HepG2 (cell line): ENCODE results near the gene THBD. TPM values are rescaled to one million over a fixed set of nuclear protein-coding genes. Genes with fewer than 3 reads are reported as not detected.

Experiments
- ATAC-seq: fragments of 200-7000 bp; cut with Tn5 transposase; 3 replicates; pipeline ENCODE4 v1.9.1; 2020; ENCODE audit warnings: mild to moderate bottlenecking, moderate library complexity
- BruUV-seq: library from RNA; stranded (reverse); fragments of 400-500 nt; replicated peaks from 2 replicates; lab custom pipeline; 2021; lab: Mats Ljungman, UMichigan
- CTCF ChIA-PET: fragments of 300-600 bp; formaldehyde crosslinking; extraction: SDS; loops from one replicate; lab custom pipeline; 2021; ENCODE audit warnings: low total read pairs, inconsistent platforms, low intra/inter-chr PET ratio; lab: Yijun Ruan, JAX
- POLR2A ChIA-PET: fragments of 350-600 bp; sonication (Branson Sonifier 250); formaldehyde crosslinking; loops from one replicate; lab custom pipeline; 2020; ENCODE audit warnings: antibody characterized with exemption, inconsistent platforms; lab: Yijun Ruan, JAX
- DNase-seq: peaks from one replicate; pipeline ENCODE4 v3.0.0-alpha.2; 2015; ENCODE audit warnings: low spot score
- FAIRE-seq: peaks from 3 replicates; lab custom pipeline; 2011; peaks lifted over from hg19 to GRCh38; lab: Jason Lieb, UNC
- H2AFZ ChIP-seq: one replicate; pipeline ENCODE4 v1.6.1; 2011; ENCODE audit warnings: low read length, inconsistent platforms
- H3K27ac ChIP-seq: fragments of 300-600 bp; 3 replicates; pipeline ENCODE4 v1.8.0; 2011; ENCODE audit warnings: mixed run types, mild to moderate bottlenecking, mixed read lengths, low read length, inconsistent platforms; ENCODE audit not compliant: insufficient read depth; ENCODE audit errors: extremely low read length
- H3K27me3 ChIP-seq, 2 experiments: fragments of 200-600 bp in 1 of 2; 2 replicates in 1 of 2; 3 replicates in 1 of 2; pipeline versions ENCODE4 v1.6.0 to v1.8.0; 2011; ENCODE audit warnings: low read length in 2 of 2, mild to moderate bottlenecking in 2 of 2, moderate library complexity in 2 of 2, inconsistent platforms in 1 of 2; ENCODE audit not compliant: insufficient read depth in 2 of 2, control insufficient read depth in 1 of 2
- H3K36me3 ChIP-seq, 2 experiments: fragments of 200-600 bp in 1 of 2; replicated peaks in 1 of 2; 2 replicates in 1 of 2; 3 replicates in 1 of 2; pipeline versions ENCODE4 v1.5.1 to v1.8.0; 2011; ENCODE audit warnings: low read length in 2 of 2, inconsistent platforms in 1 of 2; ENCODE audit not compliant: insufficient read depth in 2 of 2, control insufficient read depth in 1 of 2
- H3K4me1 ChIP-seq: 2 replicates; pipeline ENCODE4 v1.5.1; 2012; ENCODE audit warnings: low read length, inconsistent platforms; ENCODE audit not compliant: insufficient read depth
- H3K4me2 ChIP-seq: 2 replicates; pipeline ENCODE4 v1.6.0; 2011; ENCODE audit warnings: low read depth, low read length, inconsistent platforms
- H3K4me3 ChIP-seq, 3 experiments: fragments of 200-600 bp in 1 of 3; sonication (generic), shearing (Covaris generic) in 1 of 3; replicated peaks in 1 of 3; 2 replicates each; pipeline ENCODE4 v1.5.1; 2011 to 2016; ENCODE audit warnings: low read length in 3 of 3, inconsistent platforms in 2 of 3, low read depth in 2 of 3, mild to moderate bottlenecking in 2 of 3, control low read depth in 1 of 3, mixed read lengths in 1 of 3; ENCODE audit not compliant: insufficient read depth in 1 of 3
- H3K79me2 ChIP-seq: one replicate; pipeline ENCODE4 v1.6.1; 2011; ENCODE audit warnings: low read length, inconsistent platforms; ENCODE audit not compliant: insufficient read depth
- H3K9ac ChIP-seq: 2 replicates; pipeline ENCODE4 v1.6.0; 2011; ENCODE audit warnings: mild to moderate bottlenecking, low read depth, low read length, inconsistent platforms; ENCODE audit not compliant: insufficient read depth
- H3K9me3 ChIP-seq: 2 replicates; pipeline ENCODE4 v1.5.1; 2012; ENCODE audit warnings: mild to moderate bottlenecking, low read length
- H4K20me1 ChIP-seq: 2 replicates; pipeline ENCODE4 v1.6.0; 2011; ENCODE audit warnings: inconsistent platforms, mild to moderate bottlenecking, low read length, moderate library complexity; ENCODE audit not compliant: insufficient read depth
- GTF3A ChIP-seq: sonication (generic); formaldehyde crosslinking; conservative IDR thresholded peaks from 2 replicates; pipeline ENCODE4 v1.4.0; 2020; ENCODE audit warnings: mild to moderate bottlenecking, missing genetic modification reagents
- NR1H2 ChIP-seq: sonication (generic); formaldehyde crosslinking; IDR thresholded peaks from 2 replicates; pipeline ENCODE4 v1.8.1; 2022; ENCODE audit warnings: low read depth, missing genetic modification reagents, borderline replicate concordance
- RBM39 ChIP-seq: fragments of 200-400 bp; formaldehyde crosslinking; IDR thresholded peaks from one replicate; pipeline ENCODE4 v1.6.1; 2018; ENCODE audit warnings: antibody characterized with exemption, mild to moderate bottlenecking, low read depth, low read length; ENCODE audit not compliant: poor library complexity, severe bottlenecking
- RNF2 ChIP-seq: fragments of 450-650 bp; conservative IDR thresholded peaks from 2 replicates; pipeline ENCODE4 v1.6.1; 2016; ENCODE audit warnings: low read depth
- SCMH1 ChIP-seq: sonication (generic); formaldehyde crosslinking; IDR thresholded peaks from 2 replicates; pipeline ENCODE4 v1.9.0; 2021; ENCODE audit warnings: missing genetic modification reagents, mild to moderate bottlenecking, borderline replicate concordance
- ZBTB3 ChIP-seq: sonication (generic); formaldehyde crosslinking; IDR thresholded peaks from 2 replicates; pipeline ENCODE4 v1.4.0; 2020; ENCODE audit warnings: low read depth, mild to moderate bottlenecking, moderate library complexity, missing genetic modification reagents, borderline replicate concordance
- ZIK1 ChIP-seq: sonication (generic); formaldehyde crosslinking; IDR thresholded peaks from 2 replicates; pipeline ENCODE4 v1.5.0; 2020; ENCODE audit warnings: mild to moderate bottlenecking, low read depth, missing genetic modification reagents, borderline replicate concordance
- ZNF20 ChIP-seq: sonication (generic); formaldehyde crosslinking; IDR thresholded peaks from 2 replicates; pipeline ENCODE4 v1.4.0; 2020; ENCODE audit warnings: mild to moderate bottlenecking, moderate library complexity, missing genetic modification reagents
- ZNF230 ChIP-seq: sonication (generic); formaldehyde crosslinking; IDR thresholded peaks from 2 replicates; pipeline ENCODE4 v1.4.0; 2020; ENCODE audit warnings: mild to moderate bottlenecking, missing genetic modification reagents
- ZNF382 ChIP-seq: sonication (generic); formaldehyde crosslinking; IDR thresholded peaks from 2 replicates; pipeline ENCODE4 v1.5.0; 2020; ENCODE audit warnings: missing genetic modification reagents, mild to moderate bottlenecking, borderline replicate concordance
- ZNF468 ChIP-seq: sonication (generic); formaldehyde crosslinking; IDR thresholded peaks from 2 replicates; pipeline ENCODE4 v1.8.0; 2022; ENCODE audit warnings: mild to moderate bottlenecking, moderate library complexity, missing genetic modification reagents
- ZNF557 ChIP-seq: sonication (generic); formaldehyde crosslinking; IDR thresholded peaks from 2 replicates; pipeline ENCODE4 v1.4.0; 2020; ENCODE audit warnings: missing genetic modification reagents
- ZNF777 ChIP-seq: sonication (generic); formaldehyde crosslinking; IDR thresholded peaks from 2 replicates; pipeline ENCODE4 v1.4.0; 2020; ENCODE audit warnings: missing genetic modification reagents
- ZSCAN30 ChIP-seq: sonication (generic); formaldehyde crosslinking; IDR thresholded peaks from 2 replicates; pipeline ENCODE4 v1.5.0; 2020; ENCODE audit warnings: mild to moderate bottlenecking, missing genetic modification reagents
- WGBS: methylation state at CpG from one replicate; pipeline ENCODE4 v1.1.6; 2017; ENCODE audit warnings: low lambda C conversion rate; 5-methylcytosine and 5-hydroxymethylcytosine counted together
- in situ Hi-C: cut with HindIII; loops from 2 replicates; pipeline ENCODE4 v1.10.0; 2017; ENCODE audit warnings: low pct_unique_long_range_greater_than_20kb; ENCODE audit not compliant: extremely low pct_ligation_motif_present
- intact Hi-C: fragments of 100-400 bp; cut with micrococcal nuclease; formaldehyde crosslinking; loops from one replicate; pipeline ENCODE4 v1.10.0; 2022; ENCODE audit not compliant: unreplicated experiment
- polyA plus RNA-seq, 8 experiments: library from polyadenylated mRNA; depleted of rRNA in 3 of 8; stranded (reverse) in 7 of 8; unstranded in 1 of 8; fragments of >200 nt; fragmentation: Illumina TruSeq in 4 of 8; extraction: Trizol in 4 of 8; gene quantifications; 2 replicates each; pipeline versions ENCODE4 v1.2.1 to v1.2.3, GENCODE V29; 2011 to 2016; ENCODE audit warnings: low read depth in 4 of 8, missing spikeins in 1 of 8, mixed read lengths in 1 of 8; ENCODE audit not compliant: insufficient read depth in 1 of 8
- total RNA-seq, 5 experiments: library from RNA; depleted of rRNA; stranded (reverse); fragments of >200 nt; fragmentation: Illumina TruSeq; extraction: Trizol; gene quantifications; 2 replicates each; pipeline ENCODE4 v1.2.3, GENCODE V29; 2016; ENCODE audit warnings: low read depth in 1 of 5
- TF ChIP-seq, protein P1 (sequence below): sonication (generic); formaldehyde crosslinking; IDR thresholded peaks from 2 replicates; pipeline ENCODE4 v1.4.0; 2020; ENCODE audit warnings: missing genetic modification reagents; ENCODE audit errors: not compliant biosample characterization
- TF ChIP-seq, protein P2 (sequence below): sonication (generic); formaldehyde crosslinking; IDR thresholded peaks from 2 replicates; pipeline ENCODE4 v1.8.0; 2022; ENCODE audit warnings: mild to moderate bottlenecking, missing genetic modification reagents

Gene THBD
- total and polyA plus RNA-seq, 2 of the 13 experiments (the other 11 are each of a cell fraction or from before 2014, with no cell fraction given): 0.03 TPM; not detected in 1

DNA sequence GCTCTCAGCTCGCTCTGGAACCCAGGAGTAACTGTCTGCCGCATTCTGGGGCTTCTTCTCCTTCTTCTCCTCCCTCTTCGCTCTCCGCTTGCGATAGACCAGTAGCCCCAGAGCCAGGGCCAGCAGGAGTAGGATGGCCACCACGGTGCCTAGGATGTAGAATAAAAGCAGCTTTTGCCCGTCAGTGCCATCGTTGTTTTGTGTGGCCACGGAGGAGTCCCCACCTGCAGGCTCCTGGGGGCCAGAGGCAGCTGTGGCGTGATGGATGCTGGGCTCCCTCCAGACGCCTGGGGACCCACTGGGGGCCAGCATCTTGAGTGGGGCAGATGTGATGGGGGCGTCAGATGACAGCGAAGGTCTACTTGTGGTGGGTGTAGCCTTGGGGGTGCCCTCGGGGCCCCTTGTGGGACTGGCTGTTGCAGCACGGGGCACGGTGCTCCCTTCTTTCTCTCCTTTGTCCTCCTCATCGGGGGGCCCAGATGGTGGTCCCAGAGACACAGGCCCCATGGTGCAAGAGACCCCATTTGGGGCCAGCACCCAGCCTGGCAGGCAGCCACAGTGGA lies 34.9 kb upstream of the THBD start:
- no peak overlapping the region for H3K9ac ChIP-seq
- TF ChIP-seq ZSCAN30 (CRISPR knock-in tag): no peak
- no peak for TF ChIP-seq ZNF382 (CRISPR knock-in tag)
- TF ChIP-seq ZNF777 (CRISPR knock-in tag): no peak
- TF ChIP-seq ZNF230 (CRISPR knock-in tag): no peak
- no peak for TF ChIP-seq ZNF20
- no peak for TF ChIP-seq SCMH1 (CRISPR knock-in tag)
- H3K27ac ChIP-seq: no peak overlapping the region
- BruUV-seq: no TSS peak
- H3K4me3 ChIP-seq: no peak overlapping the region
- FAIRE-seq (no peak), ATAC-seq (no peak), DNase-seq (no peak)
- in situ Hi-C loops (no loop called here), intact Hi-C loops (no loop called here)
- H3K4me1 ChIP-seq: no peaks in the 10 kb centered on the region
- ChIA-PET CTCF (no interaction called here), POLR2A (no interaction called here)
- peaks cover 2 to 15% of the 10 kb centered on the region in 2 experiments; a peak in 4 of 5 replicates for H3K27me3 ChIP-seq
- no peak overlapping the region for H2AFZ ChIP-seq
- no peaks in the 10 kb centered on the region for H3K36me3 ChIP-seq
- H4K20me1 ChIP-seq: no peaks in the 10 kb centered on the region
- H3K79me2 ChIP-seq: no peaks in the 10 kb centered on the region
- no peak overlapping the region for H3K4me2 ChIP-seq
- WGBS: 46% methylated on average over 16 of the region's 17 CpGs
- no peaks in the 10 kb centered on the region for H3K9me3 ChIP-seq

DNA sequence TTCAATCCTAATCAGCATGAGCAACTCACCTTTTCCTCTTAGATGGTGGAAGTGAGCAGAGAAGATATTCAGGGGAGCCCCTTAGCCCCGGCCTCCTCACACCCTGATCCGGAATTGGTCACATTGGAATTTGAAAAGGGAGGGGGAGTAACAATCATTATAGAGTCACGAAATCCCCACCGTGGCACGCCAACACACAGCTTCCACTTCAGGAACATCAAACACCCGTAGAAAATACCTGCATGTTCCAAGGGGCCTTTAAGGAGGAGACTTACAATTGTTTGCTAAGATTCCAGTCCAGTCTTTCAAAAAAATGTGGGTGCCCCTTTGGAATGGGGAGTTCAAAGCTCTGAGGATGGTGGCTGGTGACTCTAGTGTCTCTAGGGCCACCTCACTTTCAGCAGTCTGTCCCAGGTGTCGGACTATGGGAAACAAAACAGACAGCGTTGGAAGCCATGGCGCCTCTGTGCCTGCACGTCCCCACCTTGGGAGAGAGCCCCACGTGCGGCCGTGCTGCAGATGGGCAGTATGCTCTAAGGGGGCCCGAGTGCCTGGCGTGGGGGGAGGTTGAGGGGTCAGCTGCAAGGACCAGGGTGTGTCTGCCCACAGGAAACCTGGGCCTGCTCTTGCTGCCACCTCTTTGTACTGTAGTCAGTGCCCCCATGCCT lies 34.2 kb upstream of the THBD start:
- no peak overlapping the region for H3K4me2 ChIP-seq
- POLR2A ChIA-PET: no interaction called here
- TF ChIP-seq ZNF557 (CRISPR knock-in tag) (no peak), ZNF468 (no peak), GTF3A (CRISPR knock-in tag) (no peak), ZIK1 (no peak), NR1H2 (CRISPR knock-in tag) (no peak), RNF2 (no peak), ZBTB3 (no peak), RBM39 (no peak)
- TF ChIP-seq, protein P1, sequence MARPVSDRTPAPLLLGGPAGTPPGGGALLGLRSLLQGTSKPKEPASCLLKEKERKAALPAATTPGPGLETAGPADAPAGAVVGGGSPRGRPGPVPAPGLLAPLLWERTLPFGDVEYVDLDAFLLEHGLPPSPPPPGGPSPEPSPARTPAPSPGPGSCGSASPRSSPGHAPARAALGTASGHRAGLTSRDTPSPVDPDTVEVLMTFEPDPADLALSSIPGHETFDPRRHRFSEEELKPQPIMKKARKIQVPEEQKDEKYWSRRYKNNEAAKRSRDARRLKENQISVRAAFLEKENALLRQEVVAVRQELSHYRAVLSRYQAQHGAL (CRISPR knock-in tag): no peak
- TF ChIP-seq, protein P2, sequence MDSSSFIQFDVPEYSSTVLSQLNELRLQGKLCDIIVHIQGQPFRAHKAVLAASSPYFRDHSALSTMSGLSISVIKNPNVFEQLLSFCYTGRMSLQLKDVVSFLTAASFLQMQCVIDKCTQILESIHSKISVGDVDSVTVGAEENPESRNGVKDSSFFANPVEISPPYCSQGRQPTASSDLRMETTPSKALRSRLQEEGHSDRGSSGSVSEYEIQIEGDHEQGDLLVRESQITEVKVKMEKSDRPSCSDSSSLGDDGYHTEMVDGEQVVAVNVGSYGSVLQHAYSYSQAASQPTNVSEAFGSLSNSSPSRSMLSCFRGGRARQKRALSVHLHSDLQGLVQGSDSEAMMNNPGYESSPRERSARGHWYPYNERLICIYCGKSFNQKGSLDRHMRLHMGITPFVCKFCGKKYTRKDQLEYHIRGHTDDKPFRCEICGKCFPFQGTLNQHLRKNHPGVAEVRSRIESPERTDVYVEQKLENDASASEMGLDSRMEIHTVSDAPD (CRISPR knock-in tag): no peak

More for the DNA sequence above, 34.2 kb upstream of the THBD start:
- Histone ChIP-seq H3K4me3 (no peak overlapping the region), H3K4me1 (no peaks in the 10 kb centered on the region), H4K20me1 (no peaks in the 10 kb centered on the region), H3K36me3 (no peaks in the 10 kb centered on the region), H3K79me2 (no peaks in the 10 kb centered on the region), H2AFZ (no peak overlapping the region), H3K27me3 (peaks cover 1 to 15% of the 10 kb centered on the region in 2 experiments; a peak in 4 of 5 replicates), H3K9me3 (no peaks in the 10 kb centered on the region), H3K27ac (no peak overlapping the region), H3K9ac (no peak overlapping the region)
- ATAC-seq: no peak
- 34% methylated on average over 11 of the region's 15 CpGs for WGBS
- DNase-seq: no peak
- BruUV-seq: no TSS peak
- intact Hi-C loops (no loop called here), in situ Hi-C loops (no loop called here)
- no peak for FAIRE-seq
- CTCF ChIA-PET: no interaction called here
